GM10847 (cell line): ENCODE measurements around the gene BICC1.

Experiments used
- POLR2A ChIP-seq: IDR thresholded peaks from 2 replicates; pipeline ENCODE4 v1.6.1; 2011; ENCODE audit not compliant: insufficient read length; ENCODE audit errors: extremely low read depth

BICC1 gene

GRCh38 chr10:58544135-58544534, 31.5 kb downstream of the BICC1 start:
- no peak for TF ChIP-seq POLR2A

- TF ChIP-seq POLR2A, result no peak
Measured at GRCh38 chr10:58545427-58545826, 32.8 kb downstream of the BICC1 start.

DNA sequence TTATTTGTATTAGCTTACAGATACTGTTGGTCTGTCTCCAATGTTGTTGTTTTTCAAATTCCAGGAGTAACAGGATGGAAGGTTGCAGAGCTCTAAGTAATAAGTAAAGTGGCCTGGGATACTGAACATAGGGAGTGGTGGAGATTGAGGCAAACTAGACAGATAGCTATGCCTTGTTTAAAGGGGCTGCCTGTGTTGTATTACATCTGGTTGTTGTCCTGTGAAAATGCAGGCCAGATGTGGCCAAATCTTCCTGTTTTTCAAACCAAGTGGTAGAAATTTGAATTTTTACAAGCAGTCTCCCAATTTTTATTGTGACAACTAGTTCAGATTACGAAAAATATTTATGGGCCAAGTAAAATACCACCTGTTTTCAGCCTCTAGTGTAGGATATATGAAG, 33.5 kb downstream of the BICC1 start:
- TF ChIP-seq POLR2A, result no peak

DNA sequence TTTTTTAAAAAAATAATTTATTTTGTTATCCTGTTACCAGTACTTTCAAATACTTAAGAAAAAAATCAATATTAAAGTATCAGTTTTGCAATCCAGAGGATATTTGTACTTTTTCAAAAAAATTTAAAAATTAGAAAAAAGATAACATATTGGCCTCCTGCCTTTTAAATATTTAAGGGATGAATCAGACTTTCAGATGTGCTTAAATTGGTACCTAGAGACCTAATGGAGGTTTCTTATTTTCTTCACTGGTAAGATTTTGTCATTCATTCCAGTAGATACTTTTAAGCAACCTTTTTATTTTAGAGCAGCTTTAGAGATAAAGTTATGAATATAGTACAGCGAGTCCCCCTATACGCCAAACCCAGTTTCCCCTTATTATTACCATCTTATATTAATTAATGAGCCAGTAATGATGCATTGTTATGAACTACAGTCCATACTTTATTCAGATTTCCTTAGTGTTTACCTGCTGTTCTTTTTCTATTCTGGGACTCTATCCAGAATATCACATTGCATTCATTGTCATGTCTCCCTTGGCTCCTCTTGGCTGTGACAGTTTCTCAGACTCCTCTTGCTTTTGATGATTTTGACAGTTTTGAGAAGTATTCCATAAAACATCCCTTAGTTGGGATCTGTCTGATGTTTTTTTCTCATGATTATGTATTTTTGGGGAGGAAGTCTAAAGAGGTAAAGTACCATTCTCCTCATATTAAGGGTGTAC, 34.2 kb downstream of the BICC1 start:
- TF ChIP-seq POLR2A, result no peak

DNA sequence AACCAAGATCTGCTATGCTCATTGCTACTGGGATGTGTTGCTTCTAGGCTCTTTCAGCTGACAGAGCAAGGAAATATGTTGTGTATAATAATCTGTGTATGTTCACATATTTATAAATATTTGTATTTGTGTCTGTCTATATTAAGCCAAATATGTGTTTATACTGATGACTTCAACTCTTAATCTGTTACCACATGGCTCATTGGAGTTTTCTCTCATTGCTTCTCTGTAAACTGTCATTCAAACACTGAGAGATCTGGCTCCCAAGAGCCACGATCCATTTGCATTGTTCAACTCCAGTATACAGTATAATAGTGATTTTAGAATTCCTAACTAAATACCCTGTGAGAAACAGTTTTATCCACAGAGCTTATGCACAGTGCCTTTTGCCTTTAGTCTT, 35.3 kb downstream of the BICC1 start:
- TF ChIP-seq POLR2A, result no peak

DNA sequence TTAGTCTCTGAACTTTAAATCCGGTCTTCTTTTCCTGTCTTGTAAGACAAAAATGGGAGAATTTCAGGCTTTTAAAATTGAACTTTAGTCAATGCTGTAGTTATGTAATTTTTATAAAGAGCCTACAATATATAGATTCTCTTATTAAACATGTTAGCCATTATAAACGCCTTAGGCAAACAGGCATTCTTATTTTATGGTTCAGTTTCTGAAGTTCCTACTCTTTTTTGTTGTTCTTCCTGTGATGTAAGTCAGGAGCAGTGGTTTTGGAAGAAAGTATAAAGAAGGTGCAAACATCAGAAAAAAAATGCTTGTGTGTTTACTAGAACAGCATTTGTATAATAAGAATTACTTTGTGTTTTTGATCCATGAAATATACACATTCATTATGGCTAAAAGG, 41.6 kb downstream of the BICC1 start:
- no peak for TF ChIP-seq POLR2A

GRCh38 chr10:58555170-58555929, 42.7 kb downstream of the BICC1 start:
- TF ChIP-seq POLR2A, result no peak

DNA sequence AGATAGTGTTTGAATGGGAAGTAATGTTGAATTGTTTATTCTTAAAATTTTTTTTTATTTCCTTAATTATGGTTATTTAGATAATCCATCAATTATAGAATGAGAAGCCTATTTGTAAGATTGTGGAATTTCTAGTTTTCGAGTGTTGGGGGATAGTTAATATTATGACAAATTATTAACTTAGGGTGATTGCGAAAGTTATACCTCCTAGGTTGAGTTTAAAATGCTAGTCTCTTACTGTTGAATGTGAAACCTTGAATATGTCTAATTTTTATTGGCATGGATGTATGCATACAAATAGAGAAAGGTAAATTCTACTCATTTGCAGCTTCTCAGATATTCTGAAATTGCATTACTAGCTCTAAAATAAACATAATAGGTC, 43.2 kb downstream of the BICC1 start:
- no peak for TF ChIP-seq POLR2A

DNA sequence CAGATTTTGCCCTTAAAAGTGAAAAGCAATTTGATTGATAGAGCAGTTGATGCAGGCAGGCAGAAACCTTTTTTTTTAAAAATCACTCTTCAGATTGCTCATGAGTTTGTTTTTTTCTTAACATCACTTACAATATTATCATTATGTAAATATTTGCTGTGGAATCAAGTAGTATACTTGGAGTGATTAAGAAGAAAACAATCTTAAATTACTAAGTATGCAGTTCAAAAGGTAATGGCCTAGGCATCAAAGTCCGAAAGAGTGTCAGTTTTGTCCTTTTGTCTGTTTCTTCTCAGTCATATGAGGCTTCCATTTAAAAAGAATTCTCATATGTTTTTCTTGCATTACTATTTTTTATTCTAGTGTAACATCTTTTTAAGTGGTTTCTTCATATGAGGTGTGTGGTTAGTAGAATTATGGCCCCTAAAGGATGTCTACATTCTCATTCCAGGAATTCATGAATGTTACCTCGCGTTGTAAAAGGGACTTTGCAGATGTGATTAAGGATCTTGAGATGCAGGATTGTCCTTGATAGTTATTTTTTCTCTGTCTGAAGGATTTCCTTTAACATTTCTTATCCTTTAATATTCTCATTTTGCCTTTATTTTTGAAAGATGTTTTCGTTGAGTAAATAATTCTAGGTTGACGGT, 44.0 kb downstream of the BICC1 start:
- TF ChIP-seq POLR2A, result no peak

- no peak for TF ChIP-seq POLR2A
Measured at GRCh38 chr10:58557714-58558113, 45.0 kb downstream of the BICC1 start.

- TF ChIP-seq POLR2A, result no peak
Measured at GRCh38 chr10:58560068-58560467, 47.4 kb downstream of the BICC1 start.

GRCh38 chr10:58565271-58565670, 52.6 kb downstream of the BICC1 start:
- TF ChIP-seq POLR2A, result no peak

DNA sequence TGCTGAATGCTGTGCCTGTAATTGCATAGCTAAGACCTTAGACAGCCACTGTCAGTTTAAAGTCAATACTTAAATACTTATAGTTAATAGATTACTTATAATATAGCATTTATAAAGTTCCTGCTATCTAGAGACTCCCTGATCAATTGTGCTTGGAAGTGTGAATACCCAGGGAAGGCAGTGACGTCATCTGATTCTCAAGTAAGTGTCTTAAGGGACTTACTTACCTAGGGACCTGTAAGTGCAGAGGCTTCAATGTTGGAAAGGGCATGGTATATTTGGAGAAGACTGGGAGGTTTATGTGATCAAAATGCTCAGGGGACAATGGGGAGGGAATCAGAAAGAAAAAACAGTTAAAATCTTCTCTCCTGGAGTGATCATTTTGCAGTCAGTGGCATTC, 55.0 kb downstream of the BICC1 start:
- TF ChIP-seq POLR2A, result no peak

GRCh38 chr10:58568428-58568935, 55.8 kb downstream of the BICC1 start:
- no peak for TF ChIP-seq POLR2A

- TF ChIP-seq POLR2A, result no peak
Measured at GRCh38 chr10:58570307-58570723, 57.6 kb downstream of the BICC1 start.

DNA sequence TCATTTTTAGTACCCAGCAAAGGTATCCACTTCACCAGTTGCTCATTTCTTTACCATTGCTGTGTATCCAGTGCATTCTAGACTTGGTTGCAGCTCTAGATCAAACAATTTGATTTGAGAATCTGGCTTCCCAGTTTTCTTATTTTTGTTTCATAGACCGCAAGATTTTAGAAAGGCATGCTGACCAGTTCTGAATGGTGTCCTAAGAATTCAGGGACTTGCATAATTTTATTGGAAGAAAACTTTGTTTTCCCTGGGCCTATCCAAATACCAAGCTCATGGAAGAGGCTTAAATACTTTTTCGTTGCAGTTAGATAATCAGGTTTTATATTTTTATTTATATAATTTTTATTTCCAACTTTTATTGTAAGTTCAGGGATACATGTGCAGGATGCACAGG, 58.3 kb downstream of the BICC1 start:
- TF ChIP-seq POLR2A, result no peak
